HEK293T (cell line): ENCODE data around the gene GDPD5.

Source experiments
- BHLHE40 ChIP-seq: fragments of 450-650 bp; IDR thresholded peaks from 2 replicates; pipeline ENCODE4 v1.6.1; 2016; ENCODE audit warnings: mild to moderate bottlenecking, moderate library complexity, borderline replicate concordance
- CTBP1 ChIP-seq: fragments of 450-650 bp; IDR thresholded peaks from 2 replicates; pipeline ENCODE4 v1.6.1; 2016; ENCODE audit warnings: borderline replicate concordance
- FOXM1 ChIP-seq: fragments of 450-650 bp; IDR thresholded peaks from 2 replicates; pipeline ENCODE4 v1.6.1; 2017; ENCODE audit warnings: mild to moderate bottlenecking, borderline replicate concordance
- NFRKB ChIP-seq: fragments of 450-650 bp; IDR thresholded peaks from 2 replicates; pipeline ENCODE4 v1.6.1; 2016; ENCODE audit warnings: mild to moderate bottlenecking, moderate library complexity
- PKNOX1 ChIP-seq: fragments of 450-650 bp; IDR thresholded peaks from 2 replicates; pipeline ENCODE4 v1.6.1; 2016
- SUZ12 ChIP-seq: fragments of 450-650 bp; IDR thresholded peaks from 2 replicates; pipeline ENCODE4 v1.6.1; 2016; ENCODE audit warnings: mild to moderate bottlenecking
- ZNF384 ChIP-seq: fragments of 450-650 bp; IDR thresholded peaks from 2 replicates; pipeline ENCODE4 v1.6.1; 2016

- no peak for TF ChIP-seq ZNF384
- TF ChIP-seq CTBP1, result no peak
- no peak for TF ChIP-seq SUZ12
- no peak for TF ChIP-seq FOXM1
- TF ChIP-seq BHLHE40, result no peak
- no peak for TF ChIP-seq PKNOX1
- TF ChIP-seq NFRKB, result no peak
Measured at GRCh38 chr11:75493626-75494025, 32.1 kb downstream of the GDPD5 start.
